HG03565 (cell line): Measurements from ENCODE around the gene NELL2.
"Not testable (repeated sequence)": the region's sequence is repeated elsewhere in the genome, so short reads cannot be mapped to it uniquely, and the experiment has no call there.

Source experiments
- ATAC-seq: cut with Tn5 transposase; IDR thresholded peaks from one replicate; pipeline ENCODE4 v1.9.1; 2021; ENCODE audit warnings: mild to moderate bottlenecking, moderate library complexity; ENCODE audit not compliant: unreplicated experiment

NELL2 gene

GRCh38 chr12:44875954-44876543 is at the start of gene NELL2:
Gene NELL2, minus strand, starts transcription at chr12:44876315. Its CDS starts 446 bp downstream, at chr12:44875869.
- ATAC-seq, result no peak

DNA sequence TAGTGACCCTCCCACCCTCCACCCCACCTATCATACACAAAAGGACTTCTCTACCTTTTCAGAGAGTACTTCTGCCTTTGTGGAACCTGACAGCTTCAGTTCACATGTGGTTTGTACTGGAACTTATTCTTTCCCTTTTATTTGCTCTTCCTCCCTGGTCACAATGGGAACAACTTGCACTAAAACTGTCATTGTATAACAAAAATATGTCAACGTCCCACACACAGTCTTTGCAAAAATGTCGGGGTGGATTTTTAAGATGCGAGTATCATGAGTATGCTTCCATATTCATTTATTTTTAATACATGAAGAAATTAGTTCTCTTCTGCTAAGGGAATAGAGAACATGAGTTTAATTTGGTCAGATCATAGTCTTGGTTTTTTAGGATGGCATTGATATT is 45.6 kb upstream of the NELL2 start:
- ATAC-seq, result no peak

DNA sequence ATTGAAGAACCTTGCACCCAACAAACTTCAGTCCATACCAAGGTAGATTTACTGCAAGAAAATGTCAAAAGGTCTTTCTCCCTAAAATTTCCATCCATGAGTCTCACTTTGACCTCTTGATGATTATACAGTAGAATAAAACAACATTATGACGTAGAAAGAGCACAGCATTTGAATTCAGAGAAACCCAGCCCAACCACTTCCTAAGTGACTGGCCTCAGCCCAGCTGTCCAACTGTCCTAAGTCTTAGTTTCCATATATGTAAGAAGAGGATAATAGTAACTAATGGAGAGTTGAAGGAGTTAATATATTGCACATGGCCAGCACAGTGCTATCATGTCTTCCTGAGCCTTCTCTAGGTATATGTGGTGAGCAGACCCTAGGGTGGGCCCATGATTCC is 41.0 kb upstream of the NELL2 start:
- no peak for ATAC-seq

GRCh38 chr12:44915958-44916357 is 39.8 kb upstream of the NELL2 start:
- no peak for ATAC-seq

GRCh38 chr12:44904321-44904720 is 28.2 kb upstream of the NELL2 start:
- no peak for ATAC-seq

DNA sequence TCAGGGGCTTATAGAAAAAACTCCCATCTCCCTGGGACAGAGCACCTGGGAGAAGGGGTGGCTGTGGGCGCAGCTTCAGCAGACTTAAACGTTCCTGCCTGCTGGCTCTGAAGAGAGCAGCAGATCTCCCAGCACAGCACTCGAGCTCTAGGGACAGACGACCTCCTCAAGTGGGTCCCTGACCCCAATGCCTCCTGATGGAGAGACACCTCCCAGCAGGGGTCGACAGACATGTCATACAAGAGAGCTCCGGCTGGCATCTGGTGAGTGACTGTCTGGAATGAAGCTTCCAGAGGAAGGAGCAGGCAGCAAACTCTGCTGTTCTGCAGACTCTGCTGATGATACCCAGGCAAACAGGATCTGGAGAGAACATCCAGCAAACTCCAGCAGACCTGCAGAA is 22.0 kb upstream of the NELL2 start:
- not testable (repeated sequence) for ATAC-seq

DNA sequence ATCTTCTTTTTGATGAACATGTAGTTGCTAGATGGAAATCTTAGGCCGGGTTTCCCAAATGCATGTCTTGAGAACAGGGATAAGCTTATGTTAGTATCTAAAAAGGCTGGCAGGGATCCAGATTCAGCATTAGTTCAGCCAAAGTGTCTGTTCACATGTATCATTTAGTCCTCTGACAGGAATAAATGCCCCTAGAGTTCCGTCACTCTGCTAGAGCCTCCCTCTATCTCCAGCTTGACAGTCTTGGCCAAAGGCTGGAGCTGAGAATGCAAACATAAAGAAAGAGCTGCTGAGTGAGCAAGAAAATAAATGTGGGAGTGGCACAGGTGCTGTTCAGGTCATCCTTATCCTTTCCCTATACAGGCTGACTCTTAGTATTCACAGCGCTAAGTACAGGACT is 13.8 kb upstream of the NELL2 start:
- ATAC-seq, result no peak

DNA sequence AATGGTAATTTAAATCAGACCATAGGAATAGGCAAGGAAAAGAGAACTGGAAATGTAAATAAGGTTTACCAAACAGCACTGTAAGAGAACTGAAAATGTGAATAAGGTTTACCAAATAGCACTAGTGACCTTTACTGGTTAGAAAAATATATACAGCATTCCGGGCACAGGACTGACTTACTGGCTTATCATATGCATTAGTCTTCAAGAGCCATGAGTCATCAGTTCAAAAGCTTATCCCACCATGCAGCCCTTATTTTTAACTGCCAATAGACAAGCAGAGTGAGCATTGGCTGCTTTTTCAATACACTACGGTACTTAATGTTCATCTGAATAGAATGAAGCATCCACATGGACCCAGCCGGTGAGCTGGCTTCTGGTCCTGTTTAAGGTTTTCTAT is 13.0 kb upstream of the NELL2 start:
- ATAC-seq, result no peak

DNA sequence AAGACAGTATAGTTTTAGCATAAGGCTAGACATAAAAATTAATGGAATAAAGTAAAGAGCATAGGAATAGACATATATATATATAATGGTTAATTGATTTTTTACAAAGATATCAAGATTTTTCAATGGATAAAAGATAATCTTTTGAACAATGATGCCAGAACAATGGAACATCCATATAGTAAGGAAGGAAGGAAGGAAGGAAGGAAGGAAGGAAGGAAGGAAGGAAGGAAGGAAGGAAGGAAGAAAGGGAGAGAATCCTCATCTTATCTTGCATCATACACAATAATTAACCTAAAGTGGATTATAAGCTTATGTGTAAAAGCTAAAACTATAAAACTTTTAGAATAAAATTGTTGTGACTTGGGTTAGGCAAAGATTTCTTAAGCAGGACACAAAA is 9.8 kb upstream of the NELL2 start:
- ATAC-seq, result no peak

- no peak for ATAC-seq
These were observed 5.1 kb upstream of the NELL2 start for GRCh38 chr12:44881197-44881596.

GRCh38 chr12:44876544-44877410 is 662 bp upstream of the NELL2 start:
- no peak for ATAC-seq

DNA sequence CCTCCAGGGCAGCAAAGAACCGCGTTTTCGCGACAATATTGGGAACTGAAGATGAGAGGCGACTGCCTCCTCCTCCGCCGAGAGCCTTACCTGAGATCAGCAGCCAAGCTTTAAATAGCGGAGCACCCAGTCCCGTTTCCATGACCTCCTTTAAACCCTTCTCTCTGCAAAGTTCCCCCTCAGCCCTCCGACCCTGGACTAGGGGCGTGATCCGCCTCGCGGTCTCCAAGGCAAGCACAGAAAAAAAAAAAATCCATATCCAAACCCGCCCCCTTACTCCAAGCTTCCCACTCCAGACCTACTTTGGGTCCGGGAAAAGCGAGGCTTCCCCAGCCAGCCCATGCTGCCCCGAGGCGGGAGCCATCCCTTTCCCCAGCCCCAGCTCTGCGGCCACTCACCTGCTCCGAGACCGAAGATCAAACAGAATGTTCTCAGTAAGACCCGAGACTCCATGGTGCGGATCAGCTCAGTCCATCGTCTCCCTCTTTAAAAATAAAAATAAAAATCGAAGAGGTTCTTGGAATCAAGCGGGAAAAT is 630 bp downstream of the NELL2 start:
- ATAC-seq, result no peak

DNA sequence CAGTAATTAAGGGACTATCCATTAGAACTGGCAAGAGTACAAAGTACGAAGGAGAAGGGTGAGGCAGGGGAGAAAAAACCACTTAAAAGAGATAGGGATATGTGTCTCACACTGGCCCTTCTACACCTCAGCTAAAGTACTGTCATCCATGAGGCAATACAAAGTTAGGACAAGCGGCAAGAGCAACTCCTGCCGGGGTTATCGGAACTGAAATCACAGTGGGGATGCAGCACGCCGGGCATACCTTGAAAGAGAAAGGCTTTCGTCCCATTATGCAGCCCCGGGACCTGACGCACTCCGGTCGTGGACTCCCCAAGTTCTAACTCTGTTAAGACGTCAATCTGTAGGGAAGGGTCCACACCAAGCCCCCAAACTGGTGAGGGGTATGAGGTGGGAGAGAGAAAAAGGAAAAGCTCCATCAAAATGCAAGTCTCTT is 1.1 kb downstream of the NELL2 start:
- ATAC-seq, result no peak

GRCh38 chr12:44873898-44874297 is 2.2 kb downstream of the NELL2 start:
- no peak for ATAC-seq

GRCh38 chr12:44869503-44869902 is 6.6 kb downstream of the NELL2 start:
- no peak for ATAC-seq

GRCh38 chr12:44863867-44864266 is 12.2 kb downstream of the NELL2 start:
- ATAC-seq, result no peak

- ATAC-seq, result no peak
These were observed 16.0 kb downstream of the NELL2 start for GRCh38 chr12:44859998-44860689.

- no peak for ATAC-seq
These were observed 17.8 kb downstream of the NELL2 start for GRCh38 chr12:44858226-44858855.

GRCh38 chr12:44852483-44852882 is 23.6 kb downstream of the NELL2 start:
- ATAC-seq, result no peak

- ATAC-seq, result no peak
These were observed 24.5 kb downstream of the NELL2 start for GRCh38 chr12:44851586-44851985.

GRCh38 chr12:44848703-44849085 is 27.4 kb downstream of the NELL2 start:
- peak; percentile 65 for ATAC-seq
